ENCODE measurements around the gene PLEKHG5. TPM values are rescaled to one million over a fixed set of nuclear protein-coding genes. Genes with fewer than 3 reads are reported as not detected.

PLEKHG5 gene
- total and polyA plus RNA-seq, 12 donors, result 2.0 to 96.3 (median 18.4) TPM

DNA sequence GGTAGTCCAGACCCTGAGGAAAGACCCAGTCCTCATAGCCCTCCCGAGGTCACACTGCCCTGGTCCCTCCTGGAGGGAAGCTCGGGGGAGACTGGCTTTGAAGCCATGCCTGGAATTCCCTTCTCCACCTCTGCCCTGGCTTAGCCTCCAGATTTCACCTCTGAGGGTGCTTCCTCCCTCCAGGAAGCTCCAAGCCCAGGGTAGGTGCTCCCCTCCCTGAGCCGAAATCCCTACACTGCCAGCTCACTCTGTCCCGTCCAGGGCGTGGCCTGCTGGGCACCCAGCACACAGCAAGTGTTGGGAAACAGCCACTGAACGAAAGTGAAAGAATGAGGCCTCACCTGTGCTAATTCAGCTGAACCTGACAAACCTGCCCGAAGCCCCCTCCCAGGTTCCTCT is 19.5 kb downstream of the PLEKHG5 start:
- intact Hi-C loops (cut with DNase I), result no loop called here
- TF ChIP-seq, protein P1, sequence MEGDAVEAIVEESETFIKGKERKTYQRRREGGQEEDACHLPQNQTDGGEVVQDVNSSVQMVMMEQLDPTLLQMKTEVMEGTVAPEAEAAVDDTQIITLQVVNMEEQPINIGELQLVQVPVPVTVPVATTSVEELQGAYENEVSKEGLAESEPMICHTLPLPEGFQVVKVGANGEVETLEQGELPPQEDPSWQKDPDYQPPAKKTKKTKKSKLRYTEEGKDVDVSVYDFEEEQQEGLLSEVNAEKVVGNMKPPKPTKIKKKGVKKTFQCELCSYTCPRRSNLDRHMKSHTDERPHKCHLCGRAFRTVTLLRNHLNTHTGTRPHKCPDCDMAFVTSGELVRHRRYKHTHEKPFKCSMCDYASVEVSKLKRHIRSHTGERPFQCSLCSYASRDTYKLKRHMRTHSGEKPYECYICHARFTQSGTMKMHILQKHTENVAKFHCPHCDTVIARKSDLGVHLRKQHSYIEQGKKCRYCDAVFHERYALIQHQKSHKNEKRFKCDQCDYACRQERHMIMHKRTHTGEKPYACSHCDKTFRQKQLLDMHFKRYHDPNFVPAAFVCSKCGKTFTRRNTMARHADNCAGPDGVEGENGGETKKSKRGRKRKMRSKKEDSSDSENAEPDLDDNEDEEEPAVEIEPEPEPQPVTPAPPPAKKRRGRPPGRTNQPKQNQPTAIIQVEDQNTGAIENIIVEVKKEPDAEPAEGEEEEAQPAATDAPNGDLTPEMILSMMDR (IDR thresholded peaks at IDR 0.05), result no peak
- no peak for TF ChIP-seq POLR2A (IDR thresholded peaks at IDR 0.05)
- H3K36me3 ChIP-seq (replicated peaks in 1 of 2), result peaks cover 0 to 73% of the 10 kb centered on the region in 2 donors
- 87 to 100% (median 94%) methylated on average over 1 to 7 of the region's 7 CpGs for WGBS, 4 donors
- no peaks in the 10 kb centered on the region for H3K9me3 ChIP-seq (replicated peaks in 1 of 3)
- DNase-seq, result no peak
- no peak overlapping the region for H3K27ac ChIP-seq
- H3K4me3 ChIP-seq, result no peak overlapping the region
- H3K27me3 ChIP-seq, result no peaks in the 10 kb centered on the region
- H3K4me1 ChIP-seq (replicated peaks in 1 of 2), result no peaks in the 10 kb centered on the region

DNA sequence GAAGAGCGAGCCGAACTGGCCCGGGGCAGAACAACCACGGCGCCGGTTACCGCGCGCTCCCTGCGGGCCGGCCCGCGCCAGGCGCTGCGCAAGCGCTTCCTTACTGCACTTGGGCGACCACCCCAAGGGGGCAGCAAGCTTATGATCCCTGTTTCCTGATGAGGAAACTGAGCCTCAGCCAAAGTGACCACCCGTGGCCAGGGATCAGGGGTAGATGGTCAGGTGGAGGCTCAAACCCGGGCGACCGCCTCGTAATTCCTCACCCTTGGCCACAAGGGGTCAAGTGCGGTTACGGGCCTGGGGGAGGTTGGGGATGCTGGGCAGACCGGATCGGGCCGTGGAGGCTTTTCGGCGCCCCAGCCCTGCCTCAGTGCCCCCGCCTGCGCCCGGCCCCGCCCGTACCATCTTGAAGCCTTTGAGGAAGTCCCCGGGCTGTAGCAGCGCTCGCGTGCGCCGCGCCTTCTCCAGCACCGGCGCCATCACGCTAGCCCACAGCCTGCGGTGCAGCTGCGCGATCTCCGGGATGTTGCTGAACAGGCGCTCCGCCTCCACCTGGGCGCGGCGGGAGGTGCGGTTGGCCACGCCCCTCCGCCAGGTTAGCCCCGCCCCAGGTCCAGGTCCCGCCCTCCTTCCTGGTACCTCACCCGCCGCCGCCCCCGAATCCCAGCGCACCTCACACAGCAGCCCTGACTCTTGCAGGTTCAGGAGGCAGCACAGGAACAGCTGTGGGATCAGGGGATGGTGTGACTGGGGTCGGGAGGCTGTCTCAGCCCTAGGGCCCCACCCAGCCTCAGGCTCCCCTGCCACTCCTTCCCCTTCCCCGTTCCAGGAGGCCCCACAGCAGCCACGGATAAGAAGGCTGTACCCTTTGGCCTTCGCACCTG is 20.1 kb downstream of the PLEKHG5 start:
- no peak overlapping the region for H3K27ac ChIP-seq
- intact Hi-C loops (cut with DNase I), result no loop called here
- no peaks in the 10 kb centered on the region for H3K27me3 ChIP-seq
- TF ChIP-seq POLR2A (IDR thresholded peaks at IDR 0.05), result no peak
- no peaks in the 10 kb centered on the region for H3K4me1 ChIP-seq (replicated peaks in 1 of 2)
- no peak for DNase-seq
- H3K9me3 ChIP-seq (replicated peaks in 1 of 3), result no peaks in the 10 kb centered on the region
- peaks cover 0 to 71% of the 10 kb centered on the region in 2 donors for H3K36me3 ChIP-seq (replicated peaks in 1 of 2)
- 75 to 92% (median 82%) methylated on average over 40 to 67 of the region's 67 CpGs for WGBS, 4 donors
- no peak overlapping the region for H3K4me3 ChIP-seq

DNA sequence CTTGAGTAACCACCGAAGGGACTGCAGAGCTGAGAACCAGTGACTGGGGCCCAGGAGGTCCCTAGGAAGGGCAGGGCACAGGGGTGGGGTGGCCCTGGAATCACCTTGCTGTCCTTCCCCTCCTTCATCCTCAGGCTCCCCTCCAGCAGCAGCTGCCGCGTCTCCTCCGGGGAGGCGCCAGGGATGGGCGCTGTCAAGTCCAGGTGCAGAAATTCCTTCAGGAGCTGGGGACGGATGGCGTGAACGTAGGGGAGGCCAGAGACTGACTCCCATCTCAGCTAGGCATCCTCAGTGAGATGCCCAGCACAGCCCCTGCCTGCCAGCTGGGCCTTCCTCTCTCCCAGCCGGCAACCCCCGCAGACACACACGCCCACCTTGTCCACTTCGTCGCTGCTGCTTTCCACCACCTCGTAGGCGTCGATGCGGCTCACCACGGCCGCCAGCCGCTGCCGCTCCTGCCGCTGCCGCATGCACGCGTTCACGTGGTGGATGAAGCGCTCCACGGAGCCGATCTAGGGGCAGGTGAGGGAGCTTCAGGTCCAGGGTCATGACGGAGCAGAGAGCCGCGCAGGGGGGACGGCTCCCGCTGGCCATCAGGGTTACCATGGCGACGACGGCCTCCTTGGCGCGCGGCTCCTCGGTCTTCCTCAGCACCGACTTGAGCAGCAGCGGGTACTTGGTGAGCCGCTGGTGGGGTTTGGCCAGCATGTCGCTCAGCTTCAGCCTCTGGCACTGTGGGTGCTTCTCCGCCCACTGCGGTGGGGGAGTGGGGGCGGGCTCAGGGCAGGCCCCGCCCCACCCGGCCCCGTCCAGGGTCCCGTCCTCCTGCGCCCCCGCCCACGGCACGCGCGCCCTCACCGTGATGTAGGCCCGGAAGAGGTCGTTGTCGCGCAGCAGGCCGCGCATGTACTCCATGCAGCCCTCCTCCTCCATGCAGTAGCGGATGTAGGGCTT is 21.1 kb downstream of the PLEKHG5 start:
- peaks cover 0 to 71% of the 10 kb centered on the region in 2 donors for H3K36me3 ChIP-seq (replicated peaks in 1 of 2)
- no peak overlapping the region for H3K4me3 ChIP-seq
- no peak for DNase-seq

DNA sequence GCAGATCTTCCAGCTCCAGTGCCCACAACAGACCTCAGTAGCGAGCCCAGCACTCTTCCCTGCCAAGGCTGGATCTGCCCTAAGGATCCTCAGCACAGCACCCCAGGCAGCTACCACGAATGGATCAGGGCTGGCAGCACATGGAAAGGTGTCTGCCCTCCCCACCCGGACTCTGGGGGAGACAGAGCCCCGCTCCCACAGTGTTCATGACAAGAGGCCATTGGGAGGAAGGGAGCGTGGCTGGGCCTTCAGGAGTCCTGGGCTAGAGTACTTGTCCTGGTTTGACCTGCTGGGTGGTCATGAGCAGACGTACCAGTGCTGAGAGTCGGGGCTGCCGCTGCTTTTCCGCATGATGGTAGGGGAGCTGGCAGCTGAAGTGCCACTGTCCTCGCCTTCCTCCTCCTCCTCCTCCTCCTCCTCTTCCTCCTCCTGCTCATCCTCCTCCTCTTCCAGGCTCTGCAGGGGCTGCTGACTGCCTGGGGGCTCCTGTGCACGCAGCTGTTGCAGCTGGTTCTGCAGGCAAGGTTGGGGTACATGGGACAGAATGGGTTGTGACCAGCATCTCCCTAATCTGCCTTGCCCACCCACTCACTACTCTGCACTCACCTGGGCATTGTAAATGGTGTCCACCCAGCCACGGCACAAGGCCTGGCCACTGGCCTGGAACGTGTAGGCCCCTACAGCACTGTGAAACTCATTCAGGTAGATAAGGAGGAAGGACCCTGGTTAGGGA is 22.6 kb downstream of the PLEKHG5 start:
- TF ChIP-seq, protein P1 (IDR thresholded peaks at IDR 0.05), result no peak
- TF ChIP-seq POLR2A (IDR thresholded peaks at IDR 0.05), result no peak
- Histone ChIP-seq H3K27ac (no peak overlapping the region), H3K4me1 (replicated peaks in 1 of 2) (no peaks in the 10 kb centered on the region), H3K4me3 (no peak overlapping the region), H3K27me3 (no peaks in the 10 kb centered on the region), H3K36me3 (replicated peaks in 1 of 2) (peaks cover 0 to 66% of the 10 kb centered on the region in 2 donors), H3K9me3 (replicated peaks in 1 of 3) (no peaks in the 10 kb centered on the region)
- 92 to 95% (median 93%) methylated on average over 8 to 13 of the region's 13 CpGs for WGBS, 4 donors
- DNase-seq, result no peak
- intact Hi-C loops (cut with DNase I), result no loop called here

More for the DNA sequence above, 21.1 kb downstream of the PLEKHG5 start:
- Histone ChIP-seq H3K9me3 (replicated peaks in 1 of 3) (no peaks in the 10 kb centered on the region), H3K27me3 (no peaks in the 10 kb centered on the region), H3K4me1 (replicated peaks in 1 of 2) (no peaks in the 10 kb centered on the region), H3K27ac (no peak overlapping the region)
- 84 to 94% (median 88%) methylated on average over 34 to 67 of the region's 67 CpGs for WGBS, 4 donors
- TF ChIP-seq POLR2A (IDR thresholded peaks at IDR 0.05), result no peak
- TF ChIP-seq, protein P1 (IDR thresholded peaks at IDR 0.05), result no peak
- intact Hi-C loops (cut with DNase I), result no loop called here

Measured in adrenal gland (tissue), 12 donors.